ENCODE measurements around the gene CLEC7A.

CLEC7A gene

DNA sequence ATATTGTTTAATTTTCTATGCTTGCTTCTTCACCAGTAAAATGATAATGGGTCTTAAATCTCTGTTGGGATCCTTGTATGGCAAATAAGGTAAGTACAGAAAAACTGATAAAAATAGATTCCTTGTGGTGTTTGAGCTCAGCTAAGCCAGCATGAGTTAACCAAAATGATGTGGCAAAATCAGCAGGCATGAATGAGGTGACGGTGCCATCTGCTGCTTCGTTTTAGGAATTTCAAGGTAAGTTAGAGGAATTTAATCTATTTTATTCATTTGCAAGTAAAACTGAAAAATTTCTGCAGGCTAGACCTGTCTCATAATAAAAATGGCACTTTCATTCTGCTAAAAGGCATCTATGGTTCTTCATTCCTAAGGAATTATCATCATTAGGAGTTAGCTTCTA, 10.0 kb upstream of the CLEC7A start:
- H3K27ac ChIP-seq (replicated peaks) = peak overlapping the region; percentile 13; the same call in 1 of the 2 replicates

DNA sequence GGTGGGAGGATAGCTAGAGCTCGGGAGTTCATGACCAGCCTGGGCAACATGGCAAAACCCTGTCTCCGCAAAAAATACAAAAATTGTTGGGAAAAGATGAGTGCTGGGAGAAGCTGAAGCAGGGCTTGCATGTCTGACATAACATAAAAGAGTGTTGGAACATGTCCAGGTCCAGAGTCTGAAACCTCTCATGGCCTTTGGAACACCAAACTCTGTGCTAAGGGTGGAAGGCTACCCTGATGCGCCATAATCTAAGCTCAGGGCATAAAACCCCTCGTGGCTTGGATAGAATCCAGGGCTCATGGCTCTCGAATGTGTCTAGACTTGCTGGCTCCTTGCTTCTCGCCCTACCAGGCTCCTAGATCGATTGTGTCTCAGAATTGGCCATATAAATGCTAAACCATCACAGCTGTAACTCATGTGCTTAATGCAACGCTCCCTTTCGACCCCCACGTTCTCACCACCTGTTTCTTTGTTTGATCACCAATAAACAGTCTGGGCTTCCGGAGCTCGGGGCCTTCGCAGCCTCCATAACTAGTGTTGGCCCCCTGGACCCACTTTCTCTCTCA, 6.7 kb upstream of the CLEC7A start:
- H3K27me3 ChIP-seq (ENCODE audit: insufficient read depth, poor library complexity, severe bottlenecking) = no peaks in the 10 kb centered on the region
- no peak overlapping the region for H3K4me3 ChIP-seq (replicated peaks; ENCODE audit: insufficient read depth, low read length)
- no peak for TF ChIP-seq GABPA (IDR thresholded peaks at IDR 0.05; ENCODE audit: low read depth)
- no peak for TF ChIP-seq POLR2AphosphoS5 (IDR thresholded peaks at IDR 0.05; ENCODE audit: low read depth)
- TF ChIP-seq SPI1 (IDR thresholded peaks at IDR 0.05; ENCODE audit: borderline replicate concordance, low read depth) = no peak
- TF ChIP-seq, protein P1, sequence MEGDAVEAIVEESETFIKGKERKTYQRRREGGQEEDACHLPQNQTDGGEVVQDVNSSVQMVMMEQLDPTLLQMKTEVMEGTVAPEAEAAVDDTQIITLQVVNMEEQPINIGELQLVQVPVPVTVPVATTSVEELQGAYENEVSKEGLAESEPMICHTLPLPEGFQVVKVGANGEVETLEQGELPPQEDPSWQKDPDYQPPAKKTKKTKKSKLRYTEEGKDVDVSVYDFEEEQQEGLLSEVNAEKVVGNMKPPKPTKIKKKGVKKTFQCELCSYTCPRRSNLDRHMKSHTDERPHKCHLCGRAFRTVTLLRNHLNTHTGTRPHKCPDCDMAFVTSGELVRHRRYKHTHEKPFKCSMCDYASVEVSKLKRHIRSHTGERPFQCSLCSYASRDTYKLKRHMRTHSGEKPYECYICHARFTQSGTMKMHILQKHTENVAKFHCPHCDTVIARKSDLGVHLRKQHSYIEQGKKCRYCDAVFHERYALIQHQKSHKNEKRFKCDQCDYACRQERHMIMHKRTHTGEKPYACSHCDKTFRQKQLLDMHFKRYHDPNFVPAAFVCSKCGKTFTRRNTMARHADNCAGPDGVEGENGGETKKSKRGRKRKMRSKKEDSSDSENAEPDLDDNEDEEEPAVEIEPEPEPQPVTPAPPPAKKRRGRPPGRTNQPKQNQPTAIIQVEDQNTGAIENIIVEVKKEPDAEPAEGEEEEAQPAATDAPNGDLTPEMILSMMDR (IDR thresholded peaks at IDR 0.05; ENCODE audit: insufficient read depth, low read length) = no peak
- TF ChIP-seq, protein P2, sequence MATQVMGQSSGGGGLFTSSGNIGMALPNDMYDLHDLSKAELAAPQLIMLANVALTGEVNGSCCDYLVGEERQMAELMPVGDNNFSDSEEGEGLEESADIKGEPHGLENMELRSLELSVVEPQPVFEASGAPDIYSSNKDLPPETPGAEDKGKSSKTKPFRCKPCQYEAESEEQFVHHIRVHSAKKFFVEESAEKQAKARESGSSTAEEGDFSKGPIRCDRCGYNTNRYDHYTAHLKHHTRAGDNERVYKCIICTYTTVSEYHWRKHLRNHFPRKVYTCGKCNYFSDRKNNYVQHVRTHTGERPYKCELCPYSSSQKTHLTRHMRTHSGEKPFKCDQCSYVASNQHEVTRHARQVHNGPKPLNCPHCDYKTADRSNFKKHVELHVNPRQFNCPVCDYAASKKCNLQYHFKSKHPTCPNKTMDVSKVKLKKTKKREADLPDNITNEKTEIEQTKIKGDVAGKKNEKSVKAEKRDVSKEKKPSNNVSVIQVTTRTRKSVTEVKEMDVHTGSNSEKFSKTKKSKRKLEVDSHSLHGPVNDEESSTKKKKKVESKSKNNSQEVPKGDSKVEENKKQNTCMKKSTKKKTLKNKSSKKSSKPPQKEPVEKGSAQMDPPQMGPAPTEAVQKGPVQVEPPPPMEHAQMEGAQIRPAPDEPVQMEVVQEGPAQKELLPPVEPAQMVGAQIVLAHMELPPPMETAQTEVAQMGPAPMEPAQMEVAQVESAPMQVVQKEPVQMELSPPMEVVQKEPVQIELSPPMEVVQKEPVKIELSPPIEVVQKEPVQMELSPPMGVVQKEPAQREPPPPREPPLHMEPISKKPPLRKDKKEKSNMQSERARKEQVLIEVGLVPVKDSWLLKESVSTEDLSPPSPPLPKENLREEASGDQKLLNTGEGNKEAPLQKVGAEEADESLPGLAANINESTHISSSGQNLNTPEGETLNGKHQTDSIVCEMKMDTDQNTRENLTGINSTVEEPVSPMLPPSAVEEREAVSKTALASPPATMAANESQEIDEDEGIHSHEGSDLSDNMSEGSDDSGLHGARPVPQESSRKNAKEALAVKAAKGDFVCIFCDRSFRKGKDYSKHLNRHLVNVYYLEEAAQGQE (IDR thresholded peaks at IDR 0.05; ENCODE audit: insufficient replicate concordance, low read depth) = no peak
- no peak overlapping the region for H3K27ac ChIP-seq (replicated peaks)
- DNase-seq (ENCODE audit: low read depth in 1 of 2, low spot score in 1 of 2) = no peak

More for the DNA sequence above, 10.0 kb upstream of the CLEC7A start:
- Histone ChIP-seq H3K27me3 (ENCODE audit: insufficient read depth, poor library complexity, severe bottlenecking) (no peaks in the 10 kb centered on the region), H3K4me3 (replicated peaks; ENCODE audit: insufficient read depth, low read length) (no peak overlapping the region)
- TF ChIP-seq POLR2AphosphoS5 (IDR thresholded peaks at IDR 0.05; ENCODE audit: low read depth) = no peak
- TF ChIP-seq, protein P1 (IDR thresholded peaks at IDR 0.05; ENCODE audit: insufficient read depth, low read length) = peak; percentile 13
- peak in 1 of 2 experiments; percentile 78 for DNase-seq (ENCODE audit: low read depth in 1 of 2, low spot score in 1 of 2)

DNA sequence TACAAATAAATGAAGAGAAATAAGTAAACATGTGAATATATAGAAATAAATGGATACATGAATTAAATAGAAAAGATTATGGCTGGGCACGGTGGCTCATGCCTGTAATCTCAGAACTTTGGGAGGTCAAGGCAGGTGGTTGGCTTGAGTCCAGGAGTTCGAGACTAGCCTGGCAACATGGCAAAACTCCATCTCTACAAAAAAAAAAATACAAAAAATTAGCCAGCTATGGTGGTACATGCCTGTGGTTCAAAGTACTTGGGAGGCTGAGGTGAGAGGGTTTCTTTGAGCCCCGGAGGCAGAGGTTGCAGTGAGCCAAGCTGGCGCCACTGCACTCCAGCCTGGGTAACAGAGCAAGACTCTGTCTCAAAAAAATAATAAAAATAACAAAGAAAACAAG, 5.1 kb upstream of the CLEC7A start:
- H3K4me3 ChIP-seq (replicated peaks; ENCODE audit: insufficient read depth, low read length) = no peak overlapping the region
- no peak overlapping the region for H3K27ac ChIP-seq (replicated peaks)
- DNase-seq (ENCODE audit: low read depth in 1 of 2, low spot score in 1 of 2) = no peak
- no peaks in the 10 kb centered on the region for H3K27me3 ChIP-seq (ENCODE audit: insufficient read depth, poor library complexity, severe bottlenecking)
- no peak for TF ChIP-seq SPI1 (IDR thresholded peaks at IDR 0.05; ENCODE audit: borderline replicate concordance, low read depth)

DNA sequence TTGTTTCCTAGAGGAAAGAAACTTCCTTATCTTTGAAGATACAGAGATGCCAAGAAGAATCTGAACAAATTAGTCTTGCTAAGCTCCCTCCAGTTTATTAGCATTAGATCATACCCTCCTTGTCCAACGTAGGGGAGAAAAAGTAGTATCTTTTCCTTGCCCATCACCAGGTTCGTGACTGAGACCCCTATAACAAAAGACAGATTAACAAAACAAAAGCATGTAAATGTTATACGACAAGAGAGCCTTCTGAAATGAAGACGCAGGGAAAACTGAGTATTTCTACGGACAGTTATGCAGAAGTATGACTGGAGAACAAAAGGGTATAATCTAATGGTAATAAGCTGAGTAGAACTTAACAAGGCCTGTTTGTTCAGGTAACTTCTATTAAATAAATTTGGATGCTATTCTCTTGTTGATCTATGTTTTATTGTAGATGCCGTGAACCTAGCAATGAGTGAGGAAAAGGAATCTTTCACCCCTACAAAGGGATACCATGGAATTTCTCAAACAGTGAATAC, 2.9 kb upstream of the CLEC7A start:
- H3K27me3 ChIP-seq (ENCODE audit: insufficient read depth, poor library complexity, severe bottlenecking) = no peaks in the 10 kb centered on the region
- TF ChIP-seq GABPA (IDR thresholded peaks at IDR 0.05; ENCODE audit: low read depth) (no peak), POLR2AphosphoS5 (IDR thresholded peaks at IDR 0.05; ENCODE audit: low read depth) (no peak), SPI1 (IDR thresholded peaks at IDR 0.05; ENCODE audit: borderline replicate concordance, low read depth) (no peak)
- TF ChIP-seq, protein P1 (IDR thresholded peaks at IDR 0.05; ENCODE audit: insufficient read depth, low read length) = no peak
- TF ChIP-seq, protein P2 (IDR thresholded peaks at IDR 0.05; ENCODE audit: insufficient replicate concordance, low read depth) = no peak
- no peak for DNase-seq (ENCODE audit: low read depth in 1 of 2, low spot score in 1 of 2)
- no peak overlapping the region for H3K4me3 ChIP-seq (replicated peaks; ENCODE audit: insufficient read depth, low read length)
- no peak overlapping the region for H3K27ac ChIP-seq (replicated peaks)
